Islet of Langerhans (tissue), 1 donor: ENCODE results near the gene SELENOO.
"Not testable (repeated sequence)": the region's sequence is repeated elsewhere in the genome, so short reads cannot be mapped to it uniquely, and the experiment has no call there.

ENCODE experiments used
- FAIRE-seq: peaks from one replicate; lab custom pipeline; 2011; peaks lifted over from hg19 to GRCh38; lab: Jason Lieb, UNC

The SELENOO gene, protein sequence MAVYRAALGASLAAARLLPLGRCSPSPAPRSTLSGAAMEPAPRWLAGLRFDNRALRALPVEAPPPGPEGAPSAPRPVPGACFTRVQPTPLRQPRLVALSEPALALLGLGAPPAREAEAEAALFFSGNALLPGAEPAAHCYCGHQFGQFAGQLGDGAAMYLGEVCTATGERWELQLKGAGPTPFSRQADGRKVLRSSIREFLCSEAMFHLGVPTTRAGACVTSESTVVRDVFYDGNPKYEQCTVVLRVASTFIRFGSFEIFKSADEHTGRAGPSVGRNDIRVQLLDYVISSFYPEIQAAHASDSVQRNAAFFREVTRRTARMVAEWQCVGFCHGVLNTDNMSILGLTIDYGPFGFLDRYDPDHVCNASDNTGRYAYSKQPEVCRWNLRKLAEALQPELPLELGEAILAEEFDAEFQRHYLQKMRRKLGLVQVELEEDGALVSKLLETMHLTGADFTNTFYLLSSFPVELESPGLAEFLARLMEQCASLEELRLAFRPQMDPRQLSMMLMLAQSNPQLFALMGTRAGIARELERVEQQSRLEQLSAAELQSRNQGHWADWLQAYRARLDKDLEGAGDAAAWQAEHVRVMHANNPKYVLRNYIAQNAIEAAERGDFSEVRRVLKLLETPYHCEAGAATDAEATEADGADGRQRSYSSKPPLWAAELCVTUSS

GRCh38 chr22:50200461-50201190, at the start of gene SELENOO:
Gene SELENOO, plus strand, starts transcription at chr22:50201011. Its CDS starts 26 bp downstream, at chr22:50201037.
- no peak for FAIRE-seq

GRCh38 chr22:50151571-50152537, 49.0 kb upstream of the SELENOO start:
- no peak for FAIRE-seq

- no peak for FAIRE-seq
These were observed 47.6 kb upstream of the SELENOO start for GRCh38 chr22:50153056-50153755.

DNA sequence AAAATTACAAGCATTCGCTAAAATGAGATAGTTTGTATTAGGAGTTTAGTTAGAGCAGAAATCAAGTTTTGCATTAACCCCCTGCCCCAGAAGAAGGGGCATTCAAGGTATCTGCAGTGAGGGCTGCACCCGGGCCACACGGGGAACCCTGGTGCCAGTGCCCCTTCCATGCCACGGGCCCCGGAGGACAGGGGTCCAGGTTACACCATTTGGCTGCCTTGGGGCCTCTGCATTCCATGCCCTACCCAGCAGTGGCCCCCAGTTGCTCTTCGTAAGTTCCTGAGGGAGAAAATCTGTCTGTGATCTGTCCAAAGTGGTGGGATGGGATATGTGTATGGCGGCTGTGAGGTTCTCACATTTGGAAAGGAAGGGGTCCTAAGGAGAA, 47.1 kb upstream of the SELENOO start:
- FAIRE-seq = no peak

GRCh38 chr22:50157709-50158375, 43.0 kb upstream of the SELENOO start:
- FAIRE-seq = no peak

- no peak for FAIRE-seq
These were observed 39.9 kb upstream of the SELENOO start for GRCh38 chr22:50160947-50161346.

GRCh38 chr22:50161508-50162390, 39.1 kb upstream of the SELENOO start:
- FAIRE-seq = no peak

DNA sequence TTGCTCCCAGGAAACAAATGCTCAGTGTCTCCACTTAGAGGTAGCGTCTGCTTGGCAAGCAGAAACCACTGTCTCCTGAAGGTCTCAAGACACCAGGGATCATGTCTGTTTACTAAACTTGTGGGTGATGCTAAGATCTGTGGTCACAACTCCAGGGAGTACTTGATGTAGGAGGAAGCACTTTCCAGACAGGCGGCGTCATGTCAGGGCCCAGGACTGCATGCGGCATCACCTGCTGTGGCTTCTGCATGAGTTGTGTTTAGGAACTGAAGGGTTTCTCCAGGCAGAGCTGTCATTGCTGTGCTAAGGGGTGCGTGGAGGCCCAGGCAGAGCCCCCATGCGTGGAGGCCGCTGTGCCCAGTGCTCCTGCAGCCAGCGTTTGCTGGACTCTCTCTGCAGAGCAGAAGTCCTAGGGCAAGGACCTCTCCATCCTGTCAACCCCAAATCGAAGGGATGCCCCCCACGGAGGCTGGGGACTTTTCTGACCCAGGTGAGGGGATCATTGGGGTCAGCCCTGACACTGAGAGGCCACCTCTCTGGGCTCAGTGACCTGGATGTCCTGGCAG, 38.3 kb upstream of the SELENOO start:
- no peak for FAIRE-seq

GRCh38 chr22:50165436-50166123, 35.2 kb upstream of the SELENOO start:
- FAIRE-seq = no peak

DNA sequence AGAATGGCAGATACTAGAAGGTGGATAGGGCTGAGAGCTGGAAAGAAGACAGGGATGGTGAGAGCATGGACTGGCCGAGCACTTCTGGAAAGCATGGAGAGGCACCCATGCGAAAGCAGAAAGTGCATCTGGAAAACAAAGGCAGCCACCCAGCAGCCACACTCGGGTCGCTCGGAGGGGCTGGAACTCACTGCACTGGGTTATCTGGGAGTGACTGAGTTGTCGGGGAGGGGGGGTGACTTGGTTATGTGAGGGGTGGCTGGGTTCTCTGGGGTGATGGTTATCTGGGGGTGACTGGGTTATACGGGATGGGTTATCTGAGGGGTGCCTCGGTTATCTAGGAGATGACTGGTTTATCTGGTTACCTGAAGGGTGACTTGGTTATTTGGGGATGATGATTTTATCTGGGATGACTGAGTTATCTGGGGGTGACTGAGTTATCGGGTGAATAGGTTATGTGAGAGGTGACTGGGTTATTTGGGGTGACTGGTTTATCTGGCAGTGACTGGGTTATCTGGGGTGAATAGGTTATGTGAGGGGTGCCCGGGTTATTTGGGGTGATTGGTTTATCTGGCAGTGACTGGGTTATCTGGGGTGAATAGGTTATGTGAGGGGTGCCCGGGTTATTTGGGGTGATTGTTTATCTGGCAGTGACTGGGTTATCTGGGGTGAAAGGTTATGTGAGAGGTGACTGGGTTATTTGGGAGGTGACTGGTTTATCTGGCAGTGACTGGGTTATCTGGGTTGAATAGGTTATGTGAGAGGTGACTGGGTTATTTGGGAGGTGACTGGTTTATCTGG, 32.9 kb upstream of the SELENOO start:
- FAIRE-seq = no peak

GRCh38 chr22:50168490-50169180, 32.2 kb upstream of the SELENOO start:
- not testable (repeated sequence) for FAIRE-seq

- no peak for FAIRE-seq
These were observed 31.5 kb upstream of the SELENOO start for GRCh38 chr22:50169181-50169759.

- FAIRE-seq = no peak
These were observed 31.0 kb upstream of the SELENOO start for GRCh38 chr22:50169774-50170341.

- FAIRE-seq = no peak
These were observed 30.1 kb upstream of the SELENOO start, which contains the start of gene PANX2 for GRCh38 chr22:50170453-50171318. Gene PANX2, plus strand, starts transcription at chr22:50170731. Its CDS starts 0 bp downstream, at chr22:50170731.

GRCh38 chr22:50171319-50171964, 29.4 kb upstream of the SELENOO start:
- FAIRE-seq = no peak
